GM12878 (cell line): ENCODE data around the gene TBC1D23. TPM values are rescaled to one million over a fixed set of nuclear protein-coding genes. Genes with fewer than 3 reads are reported as not detected.

Experiments
- ATAC-seq: fragments of 200-7000 bp; cut with Tn5 transposase; 3 replicates; pipeline ENCODE4 v1.9.1; 2020; ENCODE audit warnings: mild to moderate bottlenecking, moderate library complexity
- BruUV-seq: library from RNA; stranded (reverse); fragments of 400-500 nt; replicated peaks from 2 replicates; lab custom pipeline; 2021; lab: Mats Ljungman, UMichigan
- CTCF ChIA-PET: fragments of 300-600 bp; sonication (Branson Sonifier 250); formaldehyde crosslinking; extraction: SDS; loops from one replicate; lab custom pipeline; 2021; ENCODE audit warnings: inconsistent platforms; lab: Yijun Ruan, JAX
- POLR2A ChIA-PET: fragments of 350-600 bp; formaldehyde crosslinking; extraction: SDS; loops from one replicate; lab custom pipeline; 2021; ENCODE audit warnings: inconsistent platforms; lab: Charles Lee
- RAD21 ChIA-PET: fragments of 300-600 bp; sonication (Branson Sonifier 250); formaldehyde crosslinking; loops from one replicate; lab custom pipeline; 2023; ENCODE audit warnings: antibody characterized with exemption; ENCODE audit not compliant: unreplicated experiment; lab: Charles Lee
- SMC1A ChIA-PET: fragments of 300-600 bp; sonication (Branson Sonifier 250); formaldehyde crosslinking; loops from one replicate; lab custom pipeline; 2023; ENCODE audit not compliant: unreplicated experiment, uncharacterized antibody; lab: Charles Lee
- DNase-seq: peaks from one replicate; pipeline ENCODE4 v3.0.0-alpha.2; 2011; ENCODE audit warnings: low read depth, low spot score
- FAIRE-seq: peaks from 3 replicates; lab custom pipeline; 2011; peaks lifted over from hg19 to GRCh38; lab: Jason Lieb, UNC
- H2AFZ ChIP-seq: 2 replicates; pipeline ENCODE4 v1.6.0; 2011; ENCODE audit warnings: low read depth, low read length, control low read depth; ENCODE audit not compliant: control insufficient read depth
- H3K27ac ChIP-seq: 2 replicates; pipeline ENCODE4 v1.5.1; 2011; ENCODE audit warnings: control low read depth; ENCODE audit not compliant: control insufficient read depth, insufficient read depth
- H3K27me3 ChIP-seq, 2 experiments: replicated peaks in 1 of 2; 2 replicates each; pipeline versions ENCODE4 v1.6.0 to v1.6.1; 2011; ENCODE audit warnings: low read length in 1 of 2; ENCODE audit not compliant: control insufficient read depth in 2 of 2, insufficient read depth in 2 of 2
- H3K36me3 ChIP-seq, 2 experiments: 2 replicates each; pipeline ENCODE4 v1.5.1; 2011; ENCODE audit warnings: low read length in 1 of 2; ENCODE audit not compliant: control insufficient read depth in 2 of 2, insufficient read depth in 2 of 2
- H3K4me1 ChIP-seq: 2 replicates; pipeline ENCODE4 v1.6.1; 2011; ENCODE audit warnings: mild to moderate bottlenecking, low read length, moderate library complexity, mixed read lengths; ENCODE audit not compliant: control insufficient read depth, insufficient read depth
- H3K4me2 ChIP-seq: 2 replicates; pipeline ENCODE4 v1.6.0; 2011; ENCODE audit warnings: control low read depth; ENCODE audit not compliant: control insufficient read depth, insufficient read depth
- H3K4me3 ChIP-seq: fragments of 200-600 bp; sonication (generic); 2 replicates; pipeline ENCODE4 v1.5.1; 2016
- H3K79me2 ChIP-seq: 2 replicates; pipeline ENCODE4 v1.6.0; 2011; ENCODE audit warnings: low read length; ENCODE audit not compliant: control insufficient read depth, insufficient read depth
- H3K9ac ChIP-seq: 2 replicates; pipeline ENCODE4 v1.8.0; 2011; ENCODE audit warnings: low read length, control low read depth, mixed read lengths; ENCODE audit not compliant: control insufficient read depth, insufficient read depth
- H3K9me3 ChIP-seq: replicated peaks from 3 replicates; pipeline ENCODE4 v1.5.1; 2011; ENCODE audit warnings: mild to moderate bottlenecking, low read length; ENCODE audit not compliant: control insufficient read depth, insufficient read depth
- H4K20me1 ChIP-seq: 2 replicates; pipeline ENCODE4 v1.6.0; 2011; ENCODE audit not compliant: control insufficient read depth, insufficient read depth
- BHLHE40 ChIP-seq, 2 experiments: fragments of 450-650 bp in 1 of 2; IDR thresholded peaks; 2 replicates each; pipeline ENCODE4 v1.6.1; 2011 to 2017; ENCODE audit warnings: low read depth in 2 of 2, borderline replicate concordance in 1 of 2, improper control_type of control experiment in 1 of 2, low read length in 1 of 2, mild to moderate bottlenecking in 1 of 2
- CBX5 ChIP-seq: sonication (generic); IDR thresholded peaks from 2 replicates; pipeline ENCODE4 v1.6.1; 2016; ENCODE audit warnings: low read depth, moderate library complexity, mild to moderate bottlenecking, inconsistent platforms
- CHD1 ChIP-seq: IDR thresholded peaks from 2 replicates; pipeline ENCODE4 v1.6.1; 2012; ENCODE audit warnings: low read depth, low read length, improper control_type of control experiment
- NR2C1 ChIP-seq: fragments of 450-650 bp; IDR thresholded peaks from 2 replicates; pipeline ENCODE4 v1.6.1; 2017; ENCODE audit warnings: antibody characterized with exemption, mild to moderate bottlenecking, moderate library complexity
- WRNIP1 ChIP-seq: IDR thresholded peaks from 2 replicates; pipeline ENCODE4 v1.6.1; 2011; ENCODE audit warnings: low read depth, low read length, improper control_type of control experiment, borderline replicate concordance
- ZNF384 ChIP-seq: IDR thresholded peaks from 2 replicates; pipeline ENCODE4 v1.6.1; 2012; ENCODE audit warnings: low read depth, mild to moderate bottlenecking, low read length, improper control_type of control experiment, borderline replicate concordance
- WGBS: methylation state at CpG from one replicate; pipeline ENCODE4 v1.1.6; 2016; ENCODE audit warnings: low lambda C conversion rate; ENCODE audit not compliant: insufficient replicate concordance, insufficient coverage; ENCODE audit errors: missing lambda C conversion rate; 5-methylcytosine and 5-hydroxymethylcytosine counted together
- in situ Hi-C: fragments of 300-500 bp; cut with MboI; formaldehyde crosslinking; loops from 9 replicates; pipeline ENCODE4 v1.14.3; 2018; ENCODE audit warnings: mixed read lengths
- intact Hi-C: fragments of 100-400 bp; cut with micrococcal nuclease; formaldehyde crosslinking; loops from one replicate; pipeline ENCODE4 v1.14.2; 2022; ENCODE audit not compliant: unreplicated experiment
- polyA plus RNA-seq, 11 experiments: library from polyadenylated mRNA; depleted of rRNA in 4 of 11; unstranded in 6 of 11; stranded (reverse) in 5 of 11; fragments of >200 nt; fragmentation: Nextera tagmentation in 4 of 11; fragmentation: Illumina TruSeq in 1 of 11; extraction: Ambion mirVana in 4 of 11; extraction: Trizol in 1 of 11; gene quantifications; 1 replicate in 1 of 11; 2 replicates in 10 of 11; pipeline versions ENCODE4 v1.2.1 to v1.2.3, GENCODE V29; 2011 to 2016; ENCODE audit warnings: inconsistent platforms in 2 of 11, missing spikeins in 2 of 11, low read depth in 1 of 11
- total RNA-seq, 4 experiments: library from RNA; depleted of rRNA in 3 of 4; stranded (reverse); fragments of >200 nt in 3 of 4; fragmentation: Illumina TruSeq in 1 of 4; extraction: Trizol in 1 of 4; gene quantifications; 2 replicates each; pipeline versions ENCODE4 v1.2.1 to v1.2.3, GENCODE V29; 2013 to 2021
- TF ChIP-seq, protein P1 (sequence below): IDR thresholded peaks from 2 replicates; pipeline ENCODE4 v1.6.1; 2011; ENCODE audit warnings: mild to moderate bottlenecking, low read depth, low read length, moderate library complexity; ENCODE audit not compliant: insufficient replicate concordance
- TF ChIP-seq, protein P2 (sequence below): fragments of 150-350 bp; IDR thresholded peaks from 2 replicates; pipeline ENCODE4 v1.6.1; 2014; ENCODE audit warnings: mild to moderate bottlenecking, low read depth, low read length
- TF ChIP-seq, protein P3 (sequence below): IDR thresholded peaks from 2 replicates; pipeline ENCODE4 v1.6.1; 2011; ENCODE audit warnings: low read depth, low read length, improper control_type of control experiment, borderline replicate concordance

TBC1D23 gene
- total and polyA plus RNA-seq, 10 of the 15 experiments (the other 5 are each of a cell fraction or from before 2014, with no cell fraction given) = 8.2 to 23.2 (median 16.6) TPM

DNA sequence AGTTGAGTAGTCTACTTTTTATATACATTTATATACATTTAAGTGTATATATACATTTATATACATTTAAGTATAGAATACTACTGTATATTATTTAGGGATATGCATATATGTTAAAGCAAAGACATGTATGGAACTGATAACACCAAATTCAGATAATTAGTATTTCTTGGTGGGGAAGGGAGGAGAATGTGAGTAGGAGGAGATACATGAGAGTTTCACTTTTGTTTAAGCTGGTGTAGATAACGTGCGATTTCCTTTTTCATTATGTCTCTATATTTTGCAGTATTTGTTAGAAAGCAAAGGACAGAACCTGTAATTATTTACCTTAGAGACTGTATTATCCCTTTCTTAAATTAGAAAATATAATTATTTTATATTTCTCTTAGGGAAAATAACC is 57.1 kb downstream of the TBC1D23 start:
- Histone ChIP-seq H3K4me2 (peak overlapping the region; percentile 1), H3K4me3 (no peak overlapping the region), H3K9me3 (no peaks in the 10 kb centered on the region), H3K4me1 (peaks cover 3% of the 10 kb centered on the region; the same call in 1 of the 2 replicates), H4K20me1 (no peaks in the 10 kb centered on the region), H3K36me3 (no peaks in the 10 kb centered on the region; a peak in 1 of 4 replicates), H2AFZ (peak overlapping the region; percentile 37), H3K27me3 (no peaks in the 10 kb centered on the region), H3K79me2 (no peaks in the 10 kb centered on the region), H3K27ac (peak overlapping the region; percentile 39; the same call in 1 of the 2 replicates), H3K9ac (no peak overlapping the region)
- ChIA-PET SMC1A (interaction anchor here (1.0 to 3.8 kb wide), 10 partner anchors 13 to 317 kb away, joined by 3 to 50 read pairs (median 11); partner anchors contain the start of genes NIT2 and TMEM45A), RAD21 (interaction anchor here (0.6 to 2.9 kb wide), 9 partner anchors 14 to 486 kb away, joined by 3 to 37 read pairs (median 4); partner anchors contain the start of genes LNP1 and TMEM45A), POLR2A (interaction anchor here (1.3 kb wide), 1 partner anchor 83 kb away, joined by 4 read pairs; the partner anchor contains the start of gene LNP1), CTCF (interaction anchor here (0.6 to 4.2 kb wide), 15 partner anchors 9 to 486 kb away, joined by 3 to 43 read pairs (median 9); no protein-coding TSS in a partner anchor)
- TF ChIP-seq NR2C1 (no peak), BHLHE40 (IDR thresholded peaks at IDR 0.05; ENCODE audit: borderline replicate concordance in 1 of 2, low read depth in 2 of 2, low read length in 1 of 2) (0 out of 4 replicates have a peak, but pooled peaks of 1 of the 2 experiments have one; percentile 18)
- DNase-seq (no peak), FAIRE-seq (peak; percentile 59), ATAC-seq (peak; percentile 92)
- WGBS = 50% methylated on average over 2 of the region's 2 CpGs
- no TSS peak for BruUV-seq
- in situ Hi-C loops = no loop called here
- intact Hi-C loops = loop anchor here (2.0 to 10.0 kb wide), 2 partner anchors 145 to 397 kb away; no protein-coding TSS in a partner anchor

DNA sequence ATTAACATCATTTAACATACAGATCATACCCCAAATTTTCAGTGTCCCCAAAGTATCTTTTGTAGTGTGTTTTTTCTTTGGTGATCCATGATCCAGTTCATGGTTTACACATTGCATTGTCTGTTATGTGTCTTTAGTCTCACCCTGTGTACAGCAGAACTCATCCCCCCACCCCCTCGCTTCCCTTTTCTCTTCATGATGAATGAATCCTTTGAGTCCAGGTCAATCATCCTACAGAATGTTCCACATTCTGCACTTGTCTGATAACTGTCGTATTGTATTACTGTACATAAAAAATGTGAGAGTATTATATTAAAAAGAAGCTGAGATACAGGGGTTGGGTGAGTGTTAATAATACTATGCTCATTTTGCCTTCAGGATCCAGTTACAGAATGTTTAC is 59.2 kb downstream of the TBC1D23 start:
- BruUV-seq = no TSS peak
- H4K20me1 ChIP-seq = no peaks in the 10 kb centered on the region
- ChIA-PET POLR2A (interaction anchor here (0.5 kb wide), 1 partner anchor 314 kb away, joined by 4 read pairs; no protein-coding TSS in a partner anchor), RAD21 (no interaction called here), SMC1A (interaction anchor here (0.8 to 1.6 kb wide), 3 partner anchors 36 to 143 kb away, joined by 3 to 4 read pairs (median 3); no protein-coding TSS in a partner anchor), CTCF (interaction anchor here (0.8 kb wide), 1 partner anchor 85 kb away, joined by 3 read pairs; no protein-coding TSS in a partner anchor)
- H3K27me3 ChIP-seq = no peaks in the 10 kb centered on the region
- 97% methylated on average over 2 of the region's 2 CpGs for WGBS
- no peaks in the 10 kb centered on the region for H3K79me2 ChIP-seq
- H2AFZ ChIP-seq = no peak overlapping the region
- H3K9me3 ChIP-seq = no peaks in the 10 kb centered on the region
- H3K4me1 ChIP-seq = peaks cover 3% of the 10 kb centered on the region; the same call in 1 of the 2 replicates
- H3K4me2 ChIP-seq = no peak overlapping the region
- ATAC-seq = no peak
- no peak for FAIRE-seq
- intact Hi-C loops = loop anchor here (10.0 kb wide), 1 partner anchor 395 kb away; no protein-coding TSS in a partner anchor
- H3K9ac ChIP-seq = no peak overlapping the region
- DNase-seq = no peak
- H3K27ac ChIP-seq = no peak overlapping the region
- H3K4me3 ChIP-seq = no peak overlapping the region
- in situ Hi-C loops = no loop called here
- no peaks in the 10 kb centered on the region; a peak in 1 of 4 replicates for H3K36me3 ChIP-seq
- TF ChIP-seq, protein P1, sequence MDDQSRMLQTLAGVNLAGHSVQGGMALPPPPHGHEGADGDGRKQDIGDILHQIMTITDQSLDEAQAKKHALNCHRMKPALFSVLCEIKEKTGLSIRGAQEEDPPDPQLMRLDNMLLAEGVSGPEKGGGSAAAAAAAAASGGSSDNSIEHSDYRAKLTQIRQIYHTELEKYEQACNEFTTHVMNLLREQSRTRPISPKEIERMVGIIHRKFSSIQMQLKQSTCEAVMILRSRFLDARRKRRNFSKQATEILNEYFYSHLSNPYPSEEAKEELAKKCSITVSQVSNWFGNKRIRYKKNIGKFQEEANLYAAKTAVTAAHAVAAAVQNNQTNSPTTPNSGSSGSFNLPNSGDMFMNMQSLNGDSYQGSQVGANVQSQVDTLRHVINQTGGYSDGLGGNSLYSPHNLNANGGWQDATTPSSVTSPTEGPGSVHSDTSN = no peak
- TF ChIP-seq CBX5 (no peak), WRNIP1 (no peak), CHD1 (no peak), ZNF384 (no peak)
- TF ChIP-seq, protein P2, sequence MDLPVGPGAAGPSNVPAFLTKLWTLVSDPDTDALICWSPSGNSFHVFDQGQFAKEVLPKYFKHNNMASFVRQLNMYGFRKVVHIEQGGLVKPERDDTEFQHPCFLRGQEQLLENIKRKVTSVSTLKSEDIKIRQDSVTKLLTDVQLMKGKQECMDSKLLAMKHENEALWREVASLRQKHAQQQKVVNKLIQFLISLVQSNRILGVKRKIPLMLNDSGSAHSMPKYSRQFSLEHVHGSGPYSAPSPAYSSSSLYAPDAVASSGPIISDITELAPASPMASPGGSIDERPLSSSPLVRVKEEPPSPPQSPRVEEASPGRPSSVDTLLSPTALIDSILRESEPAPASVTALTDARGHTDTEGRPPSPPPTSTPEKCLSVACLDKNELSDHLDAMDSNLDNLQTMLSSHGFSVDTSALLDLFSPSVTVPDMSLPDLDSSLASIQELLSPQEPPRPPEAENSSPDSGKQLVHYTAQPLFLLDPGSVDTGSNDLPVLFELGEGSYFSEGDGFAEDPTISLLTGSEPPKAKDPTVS = no peak
- TF ChIP-seq, protein P3, sequence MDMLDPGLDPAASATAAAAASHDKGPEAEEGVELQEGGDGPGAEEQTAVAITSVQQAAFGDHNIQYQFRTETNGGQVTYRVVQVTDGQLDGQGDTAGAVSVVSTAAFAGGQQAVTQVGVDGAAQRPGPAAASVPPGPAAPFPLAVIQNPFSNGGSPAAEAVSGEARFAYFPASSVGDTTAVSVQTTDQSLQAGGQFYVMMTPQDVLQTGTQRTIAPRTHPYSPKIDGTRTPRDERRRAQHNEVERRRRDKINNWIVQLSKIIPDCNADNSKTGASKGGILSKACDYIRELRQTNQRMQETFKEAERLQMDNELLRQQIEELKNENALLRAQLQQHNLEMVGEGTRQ = no peak
